Measurements from ENCODE around the gene NFU1. TPM values are rescaled to one million over a fixed set of nuclear protein-coding genes. Genes with fewer than 3 reads are reported as not detected.
A peak's percentile ranks its signal among the peaks of the same experiment; 100 is the strongest.

NFU1 gene
- total and polyA plus RNA-seq, 2 of the 8 experiments (the other 6 are each of a cell fraction or from before 2014, with no cell fraction given): 18.4 to 45.5 TPM

DNA sequence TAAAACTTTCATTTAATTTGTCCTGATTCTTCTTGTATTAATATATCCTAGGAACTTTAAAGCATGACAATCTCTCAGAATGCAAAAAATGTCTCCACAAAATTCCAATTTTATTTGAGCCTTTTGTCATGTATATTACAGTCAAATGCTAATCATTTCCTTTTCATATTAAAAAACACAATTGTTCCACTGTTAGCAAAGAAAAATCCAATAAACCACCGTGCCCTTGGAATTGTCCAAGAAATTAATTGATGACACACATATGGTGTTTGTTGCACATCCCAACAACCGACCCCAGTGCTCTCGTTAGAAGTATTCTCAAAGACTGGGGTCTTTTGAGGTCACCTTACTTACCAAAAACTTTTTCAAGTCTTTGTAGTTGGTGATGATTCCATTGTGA, 78.3 kb downstream of the NFU1 start:
- CTCF ChIA-PET (ENCODE audit: partially characterized antibody): no interaction called here
- peak; percentile 32 for FAIRE-seq
- peaks cover 3 to 82% (median 26%) of the 10 kb centered on the region in 4 experiments; a peak in 7 of 8 replicates for H3K36me3 ChIP-seq (ENCODE audit: control insufficient read depth in 2 of 4, insufficient read depth in 4 of 4, low read length in 3 of 4)

More for the DNA sequence above, 78.3 kb downstream of the NFU1 start:
- Histone ChIP-seq H3K56ac (replicated peaks; ENCODE audit: insufficient read length, low read depth, low read length) (no peak overlapping the region), H3K18ac (ENCODE audit: extremely low read depth, low read length) (no peak overlapping the region), H3K27ac (ENCODE audit: low read depth, low read length) (no peak overlapping the region), H3K79me2 (ENCODE audit: control insufficient read depth in 1 of 2, insufficient read depth in 2 of 2, low read length in 2 of 2) (no peaks in the 10 kb centered on the region), H4K20me1 (replicated peaks in 1 of 2; ENCODE audit: control insufficient read depth in 1 of 2, insufficient read depth in 2 of 2, low read length in 2 of 2) (no peaks in the 10 kb centered on the region), H3K23me2 (ENCODE audit: low read depth, low read length) (no peaks in the 10 kb centered on the region), H3K27me3 (replicated peaks in 1 of 4; ENCODE audit: control insufficient read depth in 3 of 4, extremely low read depth in 1 of 4, insufficient read depth in 3 of 4, low read length in 3 of 4) (no peaks in the 10 kb centered on the region), H3K14ac (ENCODE audit: insufficient read length) (no peak overlapping the region), H2BK15ac (ENCODE audit: low read length) (no peak overlapping the region), H3K4me3 (ENCODE audit: extremely low read depth in 1 of 4, insufficient read depth in 2 of 4, low read depth in 3 of 4, low read length in 4 of 4) (peak overlapping the region in 1 of 4 experiments; percentile 42; a peak in 1 of 8 replicates), H4K5ac (ENCODE audit: insufficient read length, low read depth, low read length) (no peak overlapping the region), H2BK5ac (ENCODE audit: low read depth, low read length) (no peak overlapping the region), H3K79me1 (ENCODE audit: low read depth, low read length) (no peaks in the 10 kb centered on the region; the same call in 1 of the 2 replicates), H2BK12ac (ENCODE audit: low read depth, low read length) (no peak overlapping the region), H3K23ac (ENCODE audit: insufficient read length) (no peak overlapping the region), H2BK120ac (replicated peaks; ENCODE audit: low read depth, low read length) (peak overlapping the region; percentile 72), H3K4ac (replicated peaks; ENCODE audit: insufficient read length, low read depth, low read length) (no peak overlapping the region), H3K4me2 (ENCODE audit: insufficient read depth in 1 of 2, low read depth in 2 of 2, low read length in 2 of 2) (peak overlapping the region; percentile 10 to 36; a peak in 3 of 4 replicates), H3K9me3 (ENCODE audit: insufficient read depth in 2 of 2, low read depth in 1 of 2, low read length in 1 of 2) (no peaks in the 10 kb centered on the region), H4K91ac (replicated peaks; ENCODE audit: insufficient read length, low read length) (no peak overlapping the region), H2AFZ (ENCODE audit: low read length) (no peak overlapping the region), H4K8ac (ENCODE audit: extremely low read depth, insufficient read depth, low read length) (no peak overlapping the region), H3K4me1 (replicated peaks in 1 of 4; ENCODE audit: control insufficient read depth in 3 of 4, insufficient read depth in 4 of 4, low read length in 3 of 4) (peaks cover 0 to 6% (median 2%) of the 10 kb centered on the region in 4 experiments; a peak in 2 of 7 replicates), H3K9ac (replicated peaks in 1 of 4; ENCODE audit: extremely low read depth in 1 of 4, low read depth in 3 of 4, low read length in 3 of 4) (no peak overlapping the region), H2BK20ac (ENCODE audit: low read length) (no peak overlapping the region), H2AK5ac (ENCODE audit: low read depth, low read length) (no peak overlapping the region)
- TF ChIP-seq SP4 (IDR thresholded peaks at IDR 0.05; ENCODE audit: low read length) (no peak), YY1 (IDR thresholded peaks at IDR 0.05; ENCODE audit: low read depth, low read length) (no peak), JUND (IDR thresholded peaks at IDR 0.05; ENCODE audit: low read length) (no peak), KDM5A (IDR thresholded peaks at IDR 0.05; ENCODE audit: low read length) (no peak), SIX5 (IDR thresholded peaks at IDR 0.05; ENCODE audit: low read depth, low read length) (no peak), KDM4A (IDR thresholded peaks at IDR 0.05; ENCODE audit: low read depth, low read length, severe bottlenecking) (no peak), TCF12 (IDR thresholded peaks at IDR 0.05; ENCODE audit: low read depth, low read length) (no peak), GTF2F1 (IDR thresholded peaks at IDR 0.05; ENCODE audit: borderline replicate concordance, low read depth, low read length) (no peak), POU5F1 (IDR thresholded peaks at IDR 0.05; ENCODE audit: low read depth, low read length) (no peak), TAF1 (IDR thresholded peaks at IDR 0.05; ENCODE audit: low read depth, low read length) (no peak)
- 54% methylated on average over 3 of the region's 3 CpGs; no CpG with 5 or more reads in 1 of the 2 experiments for WGBS, 2 experiments (ENCODE audit: extremely low coverage in 1 of 2, insufficient coverage in 1 of 2, insufficient read length in 1 of 2, insufficient replicate concordance in 2 of 2, low coverage in 1 of 2, low lambda C conversion rate in 2 of 2, missing lambda C conversion rate in 1 of 2)
- POLR2A ChIA-PET (ENCODE audit: partially characterized antibody): no interaction called here
- DNase-seq (ENCODE audit: low read depth in 1 of 2, low spot score in 2 of 2): no peak
